TTC549 (cell line): ENCODE measurements around the gene GALNT10.

ENCODE experiments used
- FAIRE-seq: peaks from 2 replicates; lab custom pipeline; 2012; peaks lifted over from hg19 to GRCh38; lab: Jason Lieb, UNC

The GALNT10 gene

GRCh38 chr5:154325566-154325965, 135.0 kb downstream of the GALNT10 start:
- FAIRE-seq, result no peak

GRCh38 chr5:154329062-154329461, 138.5 kb downstream of the GALNT10 start:
- no peak for FAIRE-seq

DNA sequence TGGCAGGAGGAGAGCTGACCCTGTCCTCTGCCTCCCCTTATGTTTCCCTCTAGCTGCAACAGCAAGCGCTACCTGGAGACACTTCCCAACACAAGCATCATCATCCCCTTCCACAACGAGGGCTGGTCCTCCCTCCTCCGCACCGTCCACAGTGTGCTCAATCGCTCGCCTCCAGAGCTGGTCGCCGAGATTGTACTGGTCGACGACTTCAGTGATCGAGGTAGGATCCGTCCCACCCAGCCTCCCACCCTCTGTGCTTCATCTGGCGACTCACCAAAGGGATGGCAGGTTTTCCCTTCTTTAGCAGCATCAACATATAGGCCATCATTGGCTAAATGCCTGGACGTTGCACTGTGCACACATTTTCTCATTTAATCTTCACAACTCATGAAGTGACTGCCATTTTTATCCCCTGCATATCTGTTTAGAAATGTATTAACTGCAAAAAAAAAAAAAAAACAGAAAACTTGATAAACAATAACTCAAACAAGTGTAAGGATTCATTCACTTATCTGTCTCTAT, 139.0 kb downstream of the GALNT10 start:
- no peak for FAIRE-seq

GRCh38 chr5:154330097-154330667, 139.6 kb downstream of the GALNT10 start:
- no peak for FAIRE-seq

DNA sequence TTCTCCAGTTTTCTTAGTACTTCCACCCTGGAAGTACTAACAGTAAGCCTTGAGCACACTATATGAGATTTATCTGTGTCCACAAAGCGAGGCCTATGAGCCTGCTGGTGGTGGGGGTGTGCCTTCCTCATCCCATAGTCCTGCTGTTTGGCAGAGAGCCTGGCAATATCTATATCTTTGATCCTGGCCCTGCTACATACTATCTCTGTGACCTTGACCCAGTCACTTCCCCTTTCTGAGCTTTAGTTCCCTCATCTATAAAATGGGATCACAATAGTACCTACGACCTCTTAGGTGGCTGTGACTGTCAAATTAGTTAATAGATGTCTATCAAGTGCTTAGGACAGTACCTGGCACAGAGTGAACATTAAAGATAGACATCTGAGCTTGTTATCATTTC, 140.7 kb downstream of the GALNT10 start:
- FAIRE-seq, result no peak

GRCh38 chr5:154331924-154332323, 141.4 kb downstream of the GALNT10 start:
- no peak for FAIRE-seq

GRCh38 chr5:154332451-154332850, 141.9 kb downstream of the GALNT10 start:
- FAIRE-seq, result no peak

GRCh38 chr5:154333016-154333415, 142.5 kb downstream of the GALNT10 start:
- no peak for FAIRE-seq

- FAIRE-seq, result no peak
These were observed 144.0 kb downstream of the GALNT10 start for GRCh38 chr5:154334406-154335064.

DNA sequence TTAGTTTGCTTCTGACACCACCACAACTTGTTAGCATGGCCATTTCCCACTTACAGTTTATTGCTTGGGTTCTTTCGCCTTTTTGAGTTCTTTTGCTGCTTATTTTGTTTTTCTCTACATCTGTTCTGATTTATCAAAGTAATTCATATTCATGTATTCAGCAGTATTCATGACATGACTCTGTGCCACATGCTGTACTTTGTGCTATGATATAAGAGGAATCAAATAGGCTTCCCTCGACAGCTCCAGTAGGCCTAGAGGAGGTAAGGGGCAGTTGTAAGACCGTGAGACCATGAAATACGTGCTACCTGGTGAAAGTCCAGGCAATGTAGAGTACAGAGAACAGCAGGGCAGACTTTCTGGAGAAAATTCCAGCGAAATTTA, 144.5 kb downstream of the GALNT10 start:
- no peak for FAIRE-seq

- no peak for FAIRE-seq
These were observed 151.1 kb downstream of the GALNT10 start for GRCh38 chr5:154341620-154342019.

GRCh38 chr5:154342211-154342610, 151.7 kb downstream of the GALNT10 start:
- no peak for FAIRE-seq

DNA sequence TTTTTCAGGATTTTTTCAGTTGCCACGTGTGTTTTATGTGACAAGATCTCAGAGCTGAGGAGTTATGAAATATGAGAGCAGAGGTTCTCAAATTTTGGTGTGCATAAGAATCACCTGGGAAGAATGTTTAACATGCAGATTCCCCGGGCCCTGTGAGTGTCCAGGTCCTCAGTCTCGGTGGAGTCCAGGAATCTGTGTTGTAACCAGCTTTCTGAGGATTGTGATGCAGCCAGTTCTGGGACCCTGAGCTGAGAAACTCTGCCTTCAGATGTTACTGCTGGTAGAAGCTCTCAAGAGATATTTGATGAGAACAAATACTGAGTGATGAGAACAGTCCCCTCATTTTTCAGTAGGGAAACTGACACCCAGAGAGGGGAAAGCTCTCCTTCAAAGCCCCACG, 152.4 kb downstream of the GALNT10 start:
- FAIRE-seq, result no peak

- no peak for FAIRE-seq
These were observed 153.9 kb downstream of the GALNT10 start for GRCh38 chr5:154344461-154344860.

DNA sequence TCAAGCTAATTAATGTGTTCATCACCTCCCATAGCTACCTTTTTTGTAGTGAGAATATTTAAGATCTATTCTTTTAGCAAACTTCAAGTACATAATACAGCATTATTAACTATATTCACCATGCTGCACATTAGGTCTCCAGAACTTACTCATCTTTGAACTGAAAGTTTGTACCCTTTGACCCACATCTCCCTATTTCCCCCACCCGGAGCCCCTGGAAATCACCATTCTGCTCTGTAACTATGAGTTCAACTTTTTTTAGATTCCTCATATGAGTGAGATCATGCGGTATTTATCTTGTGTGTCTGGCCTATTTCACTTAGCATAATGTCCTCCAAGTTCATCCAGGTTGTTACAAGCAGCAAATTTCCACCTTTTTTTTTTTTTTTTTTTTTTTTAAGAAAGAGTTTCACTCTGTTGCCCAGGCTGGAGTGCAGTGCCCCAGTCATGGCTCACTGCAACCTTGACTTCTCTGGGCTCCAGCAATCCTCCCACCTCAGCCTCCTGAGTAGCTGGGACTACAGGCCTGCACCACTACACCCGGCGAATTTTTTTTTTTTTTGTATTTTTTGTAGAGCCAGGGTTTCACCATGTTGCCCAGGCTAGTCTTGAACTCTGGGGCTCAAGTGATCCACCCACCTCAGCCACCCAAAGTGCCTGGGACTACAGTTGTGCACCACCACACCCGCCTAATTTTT, 154.9 kb downstream of the GALNT10 start:
- FAIRE-seq, result no peak

DNA sequence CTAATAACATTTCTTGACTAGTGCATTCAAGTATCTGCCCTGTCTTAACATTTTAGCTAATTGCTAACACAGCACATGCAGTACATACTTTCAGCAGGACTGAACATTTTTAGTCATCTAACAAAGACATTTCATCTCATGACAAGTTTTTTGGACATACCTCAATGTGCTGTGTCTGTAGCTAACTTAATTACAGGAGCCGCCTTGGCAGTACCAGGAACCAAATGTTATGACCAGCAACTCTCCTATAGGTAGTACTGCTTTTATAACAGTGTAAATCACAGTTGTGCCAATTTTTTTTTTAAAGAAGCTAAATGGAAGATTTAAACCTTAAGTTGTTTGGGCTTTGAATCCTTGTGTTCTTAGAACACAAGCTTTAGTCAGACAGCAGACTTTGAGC, 155.9 kb downstream of the GALNT10 start:
- FAIRE-seq, result no peak

GRCh38 chr5:154349626-154350264, 159.2 kb downstream of the GALNT10 start:
- no peak for FAIRE-seq

- FAIRE-seq, result no peak
These were observed 160.6 kb downstream of the GALNT10 start for GRCh38 chr5:154351141-154351540.

- FAIRE-seq, result no peak
These were observed 161.0 kb downstream of the GALNT10 start for GRCh38 chr5:154351566-154351965.

- FAIRE-seq, result no peak
These were observed 162.5 kb downstream of the GALNT10 start for GRCh38 chr5:154352960-154353548.

DNA sequence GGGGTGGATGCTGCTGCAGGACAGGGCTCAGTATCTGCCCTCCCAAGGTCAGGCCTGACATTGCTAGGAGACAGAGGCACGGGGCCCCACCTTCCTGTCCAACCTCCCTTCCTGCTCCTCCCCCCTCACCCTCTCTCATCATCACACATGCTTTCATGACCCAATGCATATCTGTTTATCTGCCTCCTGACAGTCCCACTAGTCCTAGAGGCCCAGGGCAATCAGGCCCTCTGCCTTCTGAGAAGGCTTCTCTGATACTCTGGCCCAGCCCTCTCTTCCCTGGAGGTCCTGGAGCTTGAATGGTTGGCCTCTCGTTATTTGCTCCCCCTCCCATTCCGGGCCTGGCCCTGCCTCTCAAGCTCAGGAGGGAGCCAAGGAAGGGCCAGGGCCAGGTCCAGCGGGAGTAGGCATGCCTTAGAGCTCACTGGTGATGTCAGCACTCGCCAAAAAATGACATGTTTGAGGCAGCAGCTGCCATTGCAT, 164.6 kb downstream of the GALNT10 start:
- FAIRE-seq, result no peak

DNA sequence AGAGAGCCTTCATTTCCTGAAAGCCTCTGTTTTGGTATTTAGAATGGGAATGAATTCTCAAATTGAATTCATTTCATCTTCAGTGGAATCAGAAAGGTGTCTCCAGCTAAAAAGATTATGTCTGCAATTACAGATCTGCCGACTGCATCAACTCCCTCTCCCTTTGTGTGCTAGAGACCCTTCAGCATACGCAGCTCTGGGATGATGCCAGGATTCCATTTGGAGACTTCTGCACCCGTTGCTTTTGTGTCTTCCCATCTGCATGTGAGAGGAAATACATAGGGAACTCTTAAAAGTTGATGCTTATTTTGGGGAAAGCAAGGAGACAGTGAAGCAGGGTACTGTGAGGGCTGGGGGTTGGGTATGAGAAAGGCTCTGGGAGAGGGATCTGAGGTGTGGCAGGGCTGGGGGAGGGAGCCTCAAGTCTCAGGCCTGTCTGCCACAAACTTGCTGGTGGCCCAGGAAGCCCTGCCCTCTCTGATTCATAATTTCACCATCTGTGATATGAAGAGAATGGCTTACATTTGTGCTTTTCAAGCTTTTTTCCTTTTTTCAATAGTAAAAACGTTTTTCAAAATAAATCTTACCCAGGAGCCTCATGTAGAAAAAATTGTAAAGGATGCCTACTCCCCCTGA, 165.6 kb downstream of the GALNT10 start:
- no peak for FAIRE-seq
